SK-N-SH treated with all-trans-retinoic acid at 6 μM for 48 hours (cell line): Measurements from ENCODE around the gene PRKCE.

Experiments used
- ARNTL ChIP-seq: fragments of 450-650 bp; formaldehyde crosslinking; IDR thresholded peaks from 2 replicates; pipeline ENCODE4 v1.5.0; 2020; ENCODE audit warnings: low read depth, mild to moderate bottlenecking, moderate library complexity, borderline replicate concordance
- ISL1 ChIP-seq: fragments of 250-450 bp; sonication (Bioruptor Pico); IDR thresholded peaks from 2 replicates; pipeline ENCODE4 v2.1.2; 2022; ENCODE audit warnings: mild to moderate bottlenecking, moderate library complexity
- PPARA ChIP-seq: fragments of 250-450 bp; sonication (Bioruptor Pico); IDR thresholded peaks from 2 replicates; pipeline ENCODE4 v1.5.0; 2020; ENCODE audit warnings: mild to moderate bottlenecking, borderline replicate concordance
- SNAI2 ChIP-seq: fragments of 250-450 bp; sonication (Bioruptor Pico); IDR thresholded peaks from 2 replicates; pipeline ENCODE4 v1.5.0; 2020; ENCODE audit warnings: mild to moderate bottlenecking, moderate library complexity
- TOX ChIP-seq: fragments of 250-450 bp; sonication (Bioruptor Pico); IDR thresholded peaks from 2 replicates; pipeline ENCODE4 v1.8.0; 2021; ENCODE audit warnings: mild to moderate bottlenecking, moderate library complexity, borderline replicate concordance
- ZC3H10 ChIP-seq: fragments of 250-450 bp; sonication (Bioruptor Pico); IDR thresholded peaks from 2 replicates; pipeline ENCODE4 v1.5.1; 2021; ENCODE audit warnings: mild to moderate bottlenecking, moderate library complexity
- ZFP30 ChIP-seq: fragments of 450-650 bp; formaldehyde crosslinking; IDR thresholded peaks from 2 replicates; pipeline ENCODE4 v1.5.0; 2022; ENCODE audit warnings: mild to moderate bottlenecking, moderate library complexity
- TF ChIP-seq, protein P1 (sequence below): fragments of 250-450 bp; sonication (Bioruptor Pico); IDR thresholded peaks from 2 replicates; pipeline ENCODE4 v1.5.1; 2020; ENCODE audit warnings: low read depth, mild to moderate bottlenecking, moderate library complexity
- TF ChIP-seq, protein P2 (sequence below): fragments of 250-450 bp; sonication (Bioruptor Pico); IDR thresholded peaks from 2 replicates; pipeline ENCODE4 v1.8.0; 2020; ENCODE audit warnings: mild to moderate bottlenecking, moderate library complexity, borderline replicate concordance
- TF ChIP-seq, protein P3 (sequence below): fragments of 250-450 bp; sonication (Bioruptor Pico); IDR thresholded peaks from 2 replicates; pipeline ENCODE4 v1.5.0; 2020; ENCODE audit warnings: mild to moderate bottlenecking, moderate library complexity

DNA sequence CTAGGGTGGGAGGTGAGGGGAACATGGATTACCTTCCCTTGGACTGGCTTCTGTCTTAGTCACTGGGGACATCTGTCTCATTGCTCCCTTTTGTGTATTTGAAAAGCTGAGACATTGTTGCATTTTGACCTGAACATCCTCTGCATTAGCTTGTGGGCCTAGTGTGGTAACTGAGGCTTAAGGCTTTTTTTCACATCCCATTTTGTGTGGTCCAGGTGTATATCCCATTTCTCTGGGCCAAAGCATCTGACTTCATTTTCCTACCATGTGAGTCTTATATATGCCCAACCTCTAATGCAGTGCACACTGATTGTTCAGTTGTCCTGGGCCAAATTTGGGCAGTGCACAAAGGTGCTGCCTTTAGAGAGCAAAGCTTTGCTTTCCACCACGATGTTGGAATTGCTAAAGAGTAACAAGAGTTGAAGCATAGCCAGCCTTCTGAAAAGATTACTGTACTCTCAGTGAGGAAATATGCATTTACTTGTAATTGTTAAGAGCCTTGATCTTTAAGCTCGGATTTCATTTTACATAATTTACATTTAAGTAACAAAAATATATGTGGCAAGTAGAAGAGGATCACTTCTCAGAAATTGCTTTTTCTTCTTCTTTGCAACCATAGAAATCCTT is 13.3 kb downstream of the PRKCE start:
- TF ChIP-seq ARNTL (CRISPR knock-in tag) (no peak), TOX (CRISPR knock-in tag) (no peak), SNAI2 (CRISPR knock-in tag) (no peak), PPARA (no peak), ISL1 (CRISPR knock-in tag) (no peak), ZFP30 (CRISPR knock-in tag) (no peak), ZC3H10 (CRISPR knock-in tag) (no peak)
- TF ChIP-seq, protein P1, sequence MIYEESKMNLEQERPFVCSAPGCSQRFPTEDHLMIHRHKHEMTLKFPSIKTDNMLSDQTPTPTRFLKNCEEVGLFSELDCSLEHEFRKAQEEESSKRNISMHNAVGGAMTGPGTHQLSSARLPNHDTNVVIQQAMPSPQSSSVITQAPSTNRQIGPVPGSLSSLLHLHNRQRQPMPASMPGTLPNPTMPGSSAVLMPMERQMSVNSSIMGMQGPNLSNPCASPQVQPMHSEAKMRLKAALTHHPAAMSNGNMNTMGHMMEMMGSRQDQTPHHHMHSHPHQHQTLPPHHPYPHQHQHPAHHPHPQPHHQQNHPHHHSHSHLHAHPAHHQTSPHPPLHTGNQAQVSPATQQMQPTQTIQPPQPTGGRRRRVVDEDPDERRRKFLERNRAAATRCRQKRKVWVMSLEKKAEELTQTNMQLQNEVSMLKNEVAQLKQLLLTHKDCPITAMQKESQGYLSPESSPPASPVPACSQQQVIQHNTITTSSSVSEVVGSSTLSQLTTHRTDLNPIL = no peak
- TF ChIP-seq, protein P2, sequence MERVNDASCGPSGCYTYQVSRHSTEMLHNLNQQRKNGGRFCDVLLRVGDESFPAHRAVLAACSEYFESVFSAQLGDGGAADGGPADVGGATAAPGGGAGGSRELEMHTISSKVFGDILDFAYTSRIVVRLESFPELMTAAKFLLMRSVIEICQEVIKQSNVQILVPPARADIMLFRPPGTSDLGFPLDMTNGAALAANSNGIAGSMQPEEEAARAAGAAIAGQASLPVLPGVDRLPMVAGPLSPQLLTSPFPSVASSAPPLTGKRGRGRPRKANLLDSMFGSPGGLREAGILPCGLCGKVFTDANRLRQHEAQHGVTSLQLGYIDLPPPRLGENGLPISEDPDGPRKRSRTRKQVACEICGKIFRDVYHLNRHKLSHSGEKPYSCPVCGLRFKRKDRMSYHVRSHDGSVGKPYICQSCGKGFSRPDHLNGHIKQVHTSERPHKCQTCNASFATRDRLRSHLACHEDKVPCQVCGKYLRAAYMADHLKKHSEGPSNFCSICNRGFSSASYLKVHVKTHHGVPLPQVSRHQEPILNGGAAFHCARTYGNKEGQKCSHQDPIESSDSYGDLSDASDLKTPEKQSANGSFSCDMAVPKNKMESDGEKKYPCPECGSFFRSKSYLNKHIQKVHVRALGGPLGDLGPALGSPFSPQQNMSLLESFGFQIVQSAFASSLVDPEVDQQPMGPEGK (CRISPR knock-in tag) = no peak
- TF ChIP-seq, protein P3, sequence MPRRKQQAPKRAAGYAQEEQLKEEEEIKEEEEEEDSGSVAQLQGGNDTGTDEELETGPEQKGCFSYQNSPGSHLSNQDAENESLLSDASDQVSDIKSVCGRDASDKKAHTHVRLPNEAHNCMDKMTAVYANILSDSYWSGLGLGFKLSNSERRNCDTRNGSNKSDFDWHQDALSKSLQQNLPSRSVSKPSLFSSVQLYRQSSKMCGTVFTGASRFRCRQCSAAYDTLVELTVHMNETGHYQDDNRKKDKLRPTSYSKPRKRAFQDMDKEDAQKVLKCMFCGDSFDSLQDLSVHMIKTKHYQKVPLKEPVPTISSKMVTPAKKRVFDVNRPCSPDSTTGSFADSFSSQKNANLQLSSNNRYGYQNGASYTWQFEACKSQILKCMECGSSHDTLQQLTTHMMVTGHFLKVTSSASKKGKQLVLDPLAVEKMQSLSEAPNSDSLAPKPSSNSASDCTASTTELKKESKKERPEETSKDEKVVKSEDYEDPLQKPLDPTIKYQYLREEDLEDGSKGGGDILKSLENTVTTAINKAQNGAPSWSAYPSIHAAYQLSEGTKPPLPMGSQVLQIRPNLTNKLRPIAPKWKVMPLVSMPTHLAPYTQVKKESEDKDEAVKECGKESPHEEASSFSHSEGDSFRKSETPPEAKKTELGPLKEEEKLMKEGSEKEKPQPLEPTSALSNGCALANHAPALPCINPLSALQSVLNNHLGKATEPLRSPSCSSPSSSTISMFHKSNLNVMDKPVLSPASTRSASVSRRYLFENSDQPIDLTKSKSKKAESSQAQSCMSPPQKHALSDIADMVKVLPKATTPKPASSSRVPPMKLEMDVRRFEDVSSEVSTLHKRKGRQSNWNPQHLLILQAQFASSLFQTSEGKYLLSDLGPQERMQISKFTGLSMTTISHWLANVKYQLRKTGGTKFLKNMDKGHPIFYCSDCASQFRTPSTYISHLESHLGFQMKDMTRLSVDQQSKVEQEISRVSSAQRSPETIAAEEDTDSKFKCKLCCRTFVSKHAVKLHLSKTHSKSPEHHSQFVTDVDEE = no peak
